Ramos (cell line): ENCODE data around the gene IFT22.
"Not testable (repeated sequence)": the region's sequence is repeated elsewhere in the genome, so short reads cannot be mapped to it uniquely, and the experiment has no call there.

Experiments
- in situ Hi-C: fragments of 300-500 bp; cut with MboI; formaldehyde crosslinking; loops from one replicate; pipeline ENCODE4 v1.14.3; 2022; ENCODE audit warnings: low sequenced_read_pairs; ENCODE audit not compliant: unreplicated experiment

IFT22 gene

GRCh38 chr7:101321491-101322401 is at the start of gene IFT22:
Gene IFT22 (minus strand): TSS chr7:101321812. CDS start chr7:101321709, 103 bp downstream.
- in situ Hi-C loops: no loop called here

DNA sequence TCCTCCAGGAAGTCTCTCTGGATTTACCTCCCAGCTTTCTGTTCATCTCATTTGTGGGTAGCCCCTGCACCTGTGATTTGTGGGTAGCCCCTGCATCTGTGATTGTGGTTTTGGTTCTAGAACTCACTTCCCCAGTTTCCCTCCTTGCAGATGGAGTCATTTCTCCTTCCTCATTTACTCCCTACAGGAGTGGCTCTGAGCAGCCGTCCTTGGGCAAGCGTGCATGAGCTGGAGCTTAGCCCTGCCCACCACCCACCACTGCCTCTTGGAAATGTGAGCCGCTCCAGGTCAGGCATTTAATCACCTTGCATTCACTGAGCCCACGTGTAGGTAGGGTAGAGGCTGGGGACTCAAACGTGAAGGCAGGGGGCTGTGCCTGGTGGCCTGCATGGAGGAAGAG is 49.2 kb upstream of the IFT22 start:
- in situ Hi-C loops: no loop called here

GRCh38 chr7:101368422-101369165 is 47.0 kb upstream of the IFT22 start:
- in situ Hi-C loops: loop anchor here (10.0 kb wide), 1 partner anchor 76 kb away; no protein-coding TSS in a partner anchor

- in situ Hi-C loops: loop anchor here (10.0 kb wide), 1 partner anchor 77 kb away; no protein-coding TSS in a partner anchor
Observed at GRCh38 chr7:101367676-101368075, 46.1 kb upstream of the IFT22 start.

DNA sequence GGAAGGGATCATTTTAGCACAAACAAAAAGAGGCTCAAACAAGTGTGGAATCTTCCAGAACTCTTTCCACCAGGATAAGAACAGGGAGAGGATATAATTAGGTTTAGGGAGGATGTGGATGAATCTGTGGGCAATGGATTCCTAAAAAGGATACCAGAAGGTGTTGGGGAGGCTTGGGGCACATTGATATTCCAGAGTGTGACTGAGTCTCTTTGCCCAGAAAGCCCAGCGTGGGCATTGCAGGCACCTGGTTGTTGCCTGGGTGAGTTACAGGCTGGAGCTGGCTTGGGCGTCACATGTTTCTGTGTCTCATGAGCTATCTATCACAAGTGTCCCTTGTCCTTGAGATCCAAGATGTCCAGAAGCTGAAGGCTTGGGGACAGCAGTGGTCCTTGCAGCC is 44.3 kb upstream of the IFT22 start:
- in situ Hi-C loops: loop anchor here (10.0 kb wide), 1 partner anchor 79 kb away; no protein-coding TSS in a partner anchor

DNA sequence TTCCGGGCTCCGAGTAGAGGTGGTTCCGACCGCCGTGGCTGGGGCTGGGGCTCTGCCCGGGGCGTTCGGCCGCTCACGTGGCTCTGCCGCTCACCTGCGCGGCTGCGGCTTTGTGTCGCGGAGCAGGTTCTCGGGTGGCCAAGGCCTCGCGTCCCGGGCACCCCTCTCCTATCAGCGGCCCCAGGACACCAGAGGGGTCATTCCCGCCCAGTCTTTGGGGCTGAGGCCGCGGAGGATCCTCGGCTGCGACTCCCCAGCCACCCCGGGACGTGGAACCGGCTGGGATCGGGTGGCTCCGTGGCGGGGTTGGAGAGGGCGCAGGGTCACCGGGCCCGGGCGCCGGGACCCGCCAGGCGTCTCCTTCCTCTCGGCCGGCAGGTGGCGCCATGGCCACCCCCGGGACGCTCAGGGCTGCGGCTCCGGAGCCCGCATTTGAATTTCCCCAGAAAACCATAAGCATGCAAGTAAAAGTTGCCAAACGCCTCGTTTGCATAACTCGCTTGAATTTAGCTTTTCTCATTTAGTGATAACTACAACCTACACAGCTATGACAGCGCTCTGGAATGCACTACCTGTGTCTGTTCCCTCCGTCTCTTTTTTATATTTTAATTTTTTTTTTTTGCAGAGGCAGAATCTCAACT is 42.2 kb upstream of the IFT22 start:
- in situ Hi-C loops: loop anchor here (10.0 kb wide), 1 partner anchor 81 kb away; no protein-coding TSS in a partner anchor

- in situ Hi-C loops: loop anchor here (10.0 kb wide), 1 partner anchor 82 kb away; no protein-coding TSS in a partner anchor
Observed at GRCh38 chr7:101363196-101363733, 41.7 kb upstream of the IFT22 start.

DNA sequence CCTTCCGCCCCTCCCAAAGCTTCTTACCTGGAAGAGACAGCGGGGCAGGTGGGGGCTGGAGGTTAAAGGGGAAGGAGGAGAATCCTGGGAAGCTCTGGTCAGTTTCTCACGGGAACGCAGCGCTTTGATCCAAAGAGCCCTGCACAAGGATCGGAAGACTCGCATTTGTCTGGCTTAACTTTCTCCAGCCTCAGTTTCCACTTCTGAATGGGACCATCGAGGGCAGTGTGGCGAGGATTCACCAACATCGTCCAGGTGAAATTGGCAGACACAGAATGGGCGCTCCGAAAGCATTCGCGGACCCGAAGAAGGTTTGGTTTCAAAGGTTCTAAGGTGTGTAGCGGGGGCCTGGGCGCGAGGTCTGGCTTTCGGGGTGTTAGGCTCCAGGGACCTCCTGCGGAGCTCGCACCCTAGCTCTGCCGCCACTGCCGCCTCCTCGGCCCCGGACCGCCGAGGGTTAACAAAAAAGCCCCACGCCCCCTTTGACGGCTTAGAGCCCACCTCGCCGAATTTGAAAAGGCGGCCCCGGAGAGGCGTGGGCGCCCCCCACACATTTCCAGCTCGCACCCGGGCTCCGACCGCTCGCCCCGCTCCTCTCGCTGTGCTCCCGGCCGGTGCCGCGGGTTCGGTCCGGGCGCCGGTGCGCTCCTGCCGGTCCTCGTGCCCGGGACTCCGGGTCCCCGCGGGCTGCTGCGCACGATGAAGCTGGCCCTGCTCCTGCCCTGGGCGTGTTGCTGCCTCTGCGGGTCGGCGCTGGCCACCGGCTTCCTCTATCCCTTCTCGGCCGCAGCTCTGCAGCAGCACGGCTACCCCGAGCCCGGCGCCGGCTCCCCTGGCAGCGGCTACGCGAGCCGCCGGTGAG is 41.0 kb upstream of the IFT22 start, which contains the start of gene COL26A1:
TSS of gene COL26A1 (plus strand) at position 542 of the 862 bp plus-strand sequence. CDS start at position 700, 158 bp downstream.
- in situ Hi-C loops: loop anchor here (10.0 kb wide), 1 partner anchor 82 kb away; no protein-coding TSS in a partner anchor

- in situ Hi-C loops: no loop called here
Observed at GRCh38 chr7:101357433-101357832, 35.8 kb upstream of the IFT22 start.

GRCh38 chr7:101352920-101353308 is 31.3 kb upstream of the IFT22 start:
- in situ Hi-C loops: no loop called here

DNA sequence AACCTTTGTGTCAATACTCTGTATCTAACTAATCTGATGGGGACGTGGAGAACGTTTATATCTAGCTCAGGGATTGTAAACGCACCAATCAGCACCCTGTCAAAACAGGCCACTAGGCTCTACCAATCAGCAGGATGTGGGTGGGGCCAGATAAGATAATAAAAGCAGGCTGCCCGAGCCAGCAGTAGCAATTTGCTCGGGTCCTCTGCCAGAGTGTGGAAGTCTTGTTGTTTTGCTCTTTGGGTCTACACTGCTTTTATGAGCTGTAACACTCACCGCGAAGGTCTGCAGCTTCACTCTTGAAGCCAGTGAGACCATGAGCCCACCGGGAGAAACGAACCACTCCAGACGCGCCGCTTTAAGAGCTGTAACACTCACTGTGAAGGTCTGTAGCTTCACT is 27.7 kb upstream of the IFT22 start:
- in situ Hi-C loops: not testable (repeated sequence)

- in situ Hi-C loops: not testable (repeated sequence)
Observed at GRCh38 chr7:101348456-101349067, 26.9 kb upstream of the IFT22 start.

DNA sequence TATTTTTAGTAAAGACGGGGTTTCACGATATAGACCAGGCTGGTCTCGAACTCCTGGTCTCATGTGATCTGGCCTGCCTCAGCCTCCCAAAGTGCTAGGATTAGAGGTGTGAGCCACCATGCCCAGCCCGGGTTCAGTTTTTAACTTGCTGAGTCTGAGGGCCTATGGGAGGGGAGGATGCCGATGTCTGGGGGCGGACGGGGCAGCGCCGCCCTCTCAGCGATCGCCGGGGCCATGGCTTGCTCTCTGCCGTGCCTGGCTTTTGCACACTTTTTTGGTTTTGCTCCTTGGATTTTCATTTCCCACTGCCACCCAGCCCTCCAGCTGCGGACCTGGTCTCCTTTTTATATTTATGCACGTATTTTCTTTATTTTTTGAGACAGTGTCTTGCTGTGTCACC is 25.9 kb upstream of the IFT22 start:
- in situ Hi-C loops: no loop called here

DNA sequence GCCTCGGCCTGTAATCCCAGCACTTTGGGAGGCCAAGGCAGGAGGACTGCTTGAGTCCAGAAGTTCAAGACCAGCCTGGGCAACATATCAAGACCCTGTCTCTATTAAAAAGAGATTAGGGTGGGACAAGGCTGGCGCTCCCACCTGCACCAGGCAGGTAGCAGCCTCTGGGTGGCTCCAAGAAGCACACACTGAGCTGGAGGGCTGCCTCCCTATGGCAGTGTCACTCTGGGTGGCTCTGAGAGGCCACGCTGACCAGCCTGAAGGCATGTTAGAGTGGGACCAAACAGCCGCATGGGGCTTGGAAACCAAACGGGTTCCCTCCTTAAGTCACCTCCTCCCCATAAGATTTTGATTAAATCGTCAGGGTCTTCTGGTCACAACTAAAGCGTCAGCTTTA is 21.3 kb upstream of the IFT22 start:
- in situ Hi-C loops: no loop called here

- in situ Hi-C loops: no loop called here
Observed at GRCh38 chr7:101340379-101340778, 18.8 kb upstream of the IFT22 start.

GRCh38 chr7:101333912-101334311 is 12.3 kb upstream of the IFT22 start:
- in situ Hi-C loops: no loop called here

DNA sequence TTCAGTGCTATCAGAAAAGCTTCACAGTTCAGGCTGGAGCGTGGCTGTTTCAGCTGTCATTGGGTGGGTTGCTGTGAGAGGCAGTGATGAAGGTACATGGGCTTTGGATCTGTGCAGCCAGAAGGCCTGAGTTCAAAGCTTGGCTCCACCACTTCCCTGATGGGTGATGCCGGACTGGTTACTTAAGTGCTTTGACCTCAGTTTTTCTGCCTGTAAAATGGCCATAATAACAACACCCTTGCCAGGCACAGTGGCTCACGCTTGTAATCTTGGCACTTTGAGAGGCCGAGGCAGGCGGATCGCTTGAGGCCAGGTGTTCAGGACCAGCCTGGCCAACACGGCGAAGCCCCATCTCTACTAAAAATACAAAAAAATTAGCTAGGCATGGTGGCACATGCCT is 10.4 kb upstream of the IFT22 start:
- in situ Hi-C loops: no loop called here

DNA sequence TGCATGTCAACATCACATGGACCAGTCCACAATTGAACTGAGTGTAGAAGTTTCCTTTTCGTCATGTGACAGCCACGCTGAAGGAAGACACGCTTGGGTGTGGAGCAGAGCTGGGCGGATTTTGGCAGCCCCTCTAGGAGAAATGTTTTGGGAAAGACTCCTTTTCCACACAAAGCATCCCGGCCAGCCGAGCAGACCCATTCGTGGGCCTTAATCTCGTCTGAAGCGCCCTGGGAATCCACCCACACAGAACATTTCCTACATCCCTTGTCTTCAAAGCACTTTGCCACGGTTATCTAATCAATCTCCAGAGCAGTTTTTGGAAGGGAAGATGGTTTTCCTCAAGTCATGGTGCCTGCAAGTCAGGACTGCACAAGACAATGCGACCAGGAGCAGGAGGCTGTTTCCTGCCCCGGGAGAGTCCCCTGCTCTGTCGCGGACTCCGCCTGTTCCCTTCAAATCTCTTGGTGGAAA is 8.4 kb upstream of the IFT22 start:
- in situ Hi-C loops: no loop called here

DNA sequence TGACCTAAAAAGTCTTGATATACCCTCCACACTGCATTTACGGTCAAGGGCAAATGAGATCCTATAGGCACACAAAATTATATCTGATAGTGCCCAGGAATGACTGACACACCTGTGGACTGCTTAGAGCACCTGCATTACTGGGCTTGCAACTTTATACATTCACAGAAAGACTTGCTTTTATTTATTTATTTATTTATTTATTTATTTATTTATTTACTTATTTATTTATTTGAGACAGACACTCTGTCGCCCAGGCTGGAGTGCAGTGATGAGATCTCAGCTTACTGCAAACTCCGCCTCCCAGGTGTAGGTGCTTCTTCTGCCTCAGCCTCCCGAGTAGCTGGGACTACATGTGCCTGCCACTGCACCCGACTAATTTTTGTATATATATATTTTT is 6.5 kb upstream of the IFT22 start:
- in situ Hi-C loops: no loop called here
